Measurements from ENCODE around the gene RASEF.
"Not testable (repeated sequence)": the region's sequence is repeated elsewhere in the genome, so short reads cannot be mapped to it uniquely, and the experiment has no call there.

RASEF gene

DNA sequence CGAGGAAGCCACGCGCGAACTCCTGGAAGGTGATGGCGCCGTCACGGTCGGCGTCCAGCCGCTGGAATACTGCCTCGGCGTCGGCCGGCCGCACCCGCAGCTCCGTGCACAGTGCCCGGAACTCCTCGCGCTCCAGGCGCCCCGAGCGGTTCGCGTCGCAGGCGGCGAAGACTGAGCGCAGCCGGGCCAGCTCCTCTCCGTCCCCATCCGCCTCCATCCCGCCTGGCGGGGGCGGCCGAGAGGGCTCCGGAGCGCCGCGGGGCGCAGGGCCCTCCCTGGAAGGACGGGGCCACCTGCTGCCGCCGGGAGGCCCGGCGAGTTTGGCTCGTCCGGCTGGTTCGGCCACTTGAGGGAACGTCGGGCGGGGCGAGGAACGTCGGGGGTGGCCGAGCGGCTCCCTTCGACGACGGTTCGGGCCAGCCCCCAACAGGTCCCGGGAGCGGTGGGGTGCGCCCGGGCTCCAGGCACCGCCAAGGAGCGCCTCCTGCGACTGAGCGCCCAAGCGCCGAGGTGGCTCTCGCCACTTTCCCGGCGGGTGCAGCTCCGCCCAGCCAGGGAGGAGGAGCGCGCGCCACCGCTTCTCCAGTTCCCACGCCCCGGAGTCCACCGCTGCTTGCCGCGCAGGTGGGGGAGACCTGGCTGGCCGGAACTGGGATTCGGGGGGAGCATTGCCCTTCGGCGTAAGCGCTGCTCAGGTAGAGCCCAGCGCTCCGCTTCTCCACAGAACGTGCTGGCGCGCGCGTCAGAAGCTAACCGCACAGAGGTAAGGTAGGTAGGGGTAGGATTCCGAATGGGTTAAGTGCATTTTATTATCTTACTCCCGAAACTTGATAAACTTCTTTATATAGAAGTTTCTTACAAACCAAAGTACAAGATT lies at the start of gene RASEF:
TSS of gene RASEF (minus strand) at position 492 of the 877 bp plus-strand sequence. CDS start at position 217, 275 bp downstream.
- no peak for DNase-seq

DNA sequence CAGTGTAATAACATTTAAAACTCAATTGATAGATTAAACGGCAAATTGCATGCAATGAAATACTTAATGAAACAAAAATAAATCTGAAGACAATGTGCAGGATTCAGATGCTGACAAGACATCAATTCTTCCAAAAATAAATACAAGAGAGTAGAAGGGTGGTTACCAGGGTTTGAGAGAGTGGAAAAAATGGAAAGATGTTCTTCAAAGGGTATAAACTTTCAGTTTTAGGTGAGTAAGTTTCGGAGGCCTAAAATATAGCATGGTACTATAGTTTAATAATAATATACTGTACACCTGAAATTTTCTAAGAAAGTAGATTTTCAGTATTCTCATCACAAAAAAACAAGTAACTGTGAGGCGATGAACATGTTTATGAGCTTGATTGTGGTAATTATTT lies 48.2 kb upstream of the RASEF start:
- DNase-seq: no peak

DNA sequence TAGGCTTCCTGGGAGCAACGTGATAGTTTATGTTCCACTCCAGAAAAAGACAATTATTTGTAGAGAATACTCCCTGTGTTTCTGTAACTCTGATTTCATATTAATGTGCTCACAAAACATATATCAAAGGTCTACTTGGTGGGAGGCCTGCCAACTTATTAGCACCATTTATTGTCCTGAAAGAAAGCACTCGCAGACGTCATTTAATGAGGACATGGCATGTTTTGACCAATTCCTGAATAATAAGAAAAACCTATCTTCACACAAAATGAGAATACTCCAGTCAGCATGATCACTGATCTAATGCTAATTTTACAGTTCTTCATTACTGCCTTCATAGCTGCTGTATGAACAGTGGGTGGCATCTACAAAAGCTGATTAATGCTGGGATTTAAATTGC lies 46.4 kb upstream of the RASEF start:
- no peak for DNase-seq

DNA sequence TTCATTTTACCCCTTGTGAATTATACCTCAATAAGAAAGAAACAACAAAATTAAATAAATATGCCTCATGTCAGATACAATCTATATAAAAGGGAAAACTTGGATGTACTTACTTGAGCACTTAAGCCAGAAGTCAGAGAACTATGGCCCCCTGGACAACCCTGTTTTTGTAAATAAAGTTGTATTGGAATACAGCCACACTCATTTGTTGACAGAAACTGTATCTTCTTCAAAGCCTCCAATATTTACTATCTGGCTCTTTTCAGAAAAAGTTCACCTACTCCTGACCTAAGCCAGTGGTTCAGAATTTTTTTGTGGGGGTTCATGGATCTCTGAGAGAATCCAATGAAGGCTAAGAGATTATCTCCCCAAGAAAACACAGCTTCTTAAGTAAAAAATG lies 45.3 kb upstream of the RASEF start:
- no peak for DNase-seq

DNA sequence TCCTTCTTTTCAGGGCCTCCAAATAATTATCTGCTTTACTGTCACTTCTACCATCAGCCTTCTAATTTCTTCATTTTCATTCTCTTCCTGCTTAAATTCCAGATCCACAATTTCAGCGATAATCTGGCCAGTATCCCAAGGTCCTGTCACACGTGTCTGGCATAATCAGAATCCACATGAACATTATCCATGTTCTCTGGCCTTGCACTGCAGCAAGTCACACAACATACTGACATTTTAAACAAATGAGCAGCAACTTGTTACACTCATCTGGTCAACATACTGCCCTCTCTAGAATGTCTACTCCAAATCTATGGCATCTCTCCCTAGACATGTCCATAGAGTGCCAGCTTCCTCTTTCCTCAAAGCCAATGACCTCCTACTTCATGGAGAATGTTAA lies 43.8 kb upstream of the RASEF start:
- DNase-seq: no peak

DNA sequence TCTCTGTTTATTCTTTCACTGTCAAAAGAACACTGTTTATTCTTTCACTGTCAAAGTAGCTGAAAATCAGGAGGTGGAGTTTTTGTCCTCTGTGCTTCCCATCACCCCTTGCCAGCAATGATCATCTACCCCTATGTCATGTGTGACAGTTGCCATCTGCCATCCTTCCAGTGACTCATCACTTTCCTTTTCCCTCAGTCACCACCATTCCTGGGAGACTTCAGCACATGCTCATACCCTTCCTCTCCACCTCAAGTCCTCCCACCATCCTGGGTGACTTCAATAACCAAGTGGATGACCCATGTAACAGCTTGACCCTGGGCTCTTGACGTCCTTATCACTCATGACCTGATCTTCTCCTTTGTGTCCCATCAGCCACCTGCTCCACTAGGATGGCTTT lies 43.3 kb upstream of the RASEF start:
- no peak for DNase-seq

DNA sequence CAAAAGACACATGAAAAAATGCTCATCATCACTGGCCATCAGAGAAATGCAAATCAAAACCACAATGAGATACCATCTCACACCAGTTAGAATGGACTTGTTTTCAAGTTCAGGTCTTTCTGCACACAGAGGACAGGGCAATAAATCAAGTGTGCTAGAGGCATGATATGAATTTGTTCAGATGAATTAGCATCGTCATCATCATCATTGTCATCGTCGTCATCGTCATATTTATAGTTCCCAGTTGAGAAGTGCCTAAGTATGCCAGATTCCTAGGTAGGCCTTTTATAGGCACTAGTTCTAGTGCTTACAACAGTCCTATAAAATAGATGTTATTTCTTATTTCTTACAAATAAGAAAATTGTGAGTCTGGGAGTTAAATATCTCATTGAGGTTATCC lies 34.7 kb upstream of the RASEF start:
- no peak for DNase-seq

DNA sequence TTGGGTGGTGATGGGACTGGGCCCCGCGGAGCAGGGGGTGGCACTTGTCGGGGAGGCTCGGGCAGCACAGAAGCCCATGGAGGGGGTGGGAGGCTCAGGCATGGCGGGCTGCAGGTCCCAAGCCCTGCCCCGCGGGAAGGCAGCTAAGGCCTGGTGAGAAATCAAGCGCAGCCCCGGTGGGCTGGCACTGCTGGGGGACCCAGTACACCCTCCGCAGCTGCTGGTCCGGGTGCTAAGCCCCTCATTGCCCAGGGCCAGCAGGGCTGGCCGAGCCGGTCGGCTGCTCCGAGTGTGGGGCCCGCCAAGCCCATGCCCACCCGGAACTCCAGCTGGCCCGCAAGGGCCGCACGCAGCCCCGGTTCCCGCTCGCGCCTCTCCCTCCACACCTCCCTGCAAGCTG lies 30.4 kb upstream of the RASEF start:
- not testable (repeated sequence) for DNase-seq

DNA sequence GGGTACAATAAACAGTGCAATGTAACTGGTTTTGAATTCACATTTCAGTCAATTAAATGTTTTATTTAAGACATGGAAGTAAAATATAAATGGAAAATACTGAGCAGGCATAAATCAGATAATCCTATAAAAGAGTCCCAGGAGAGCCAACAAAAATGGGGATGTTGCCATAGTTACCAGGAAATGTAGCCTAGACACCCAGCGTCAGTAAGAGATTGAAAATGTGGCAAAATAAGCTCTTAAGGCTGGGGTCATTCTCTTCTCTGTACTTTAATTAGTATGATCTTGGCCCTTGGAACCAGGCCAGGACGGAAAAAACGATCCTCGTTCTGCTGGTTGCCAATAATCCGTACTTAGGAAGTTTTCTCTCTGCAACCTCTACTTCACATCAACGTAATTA lies 18.9 kb upstream of the RASEF start:
- no peak for DNase-seq

DNA sequence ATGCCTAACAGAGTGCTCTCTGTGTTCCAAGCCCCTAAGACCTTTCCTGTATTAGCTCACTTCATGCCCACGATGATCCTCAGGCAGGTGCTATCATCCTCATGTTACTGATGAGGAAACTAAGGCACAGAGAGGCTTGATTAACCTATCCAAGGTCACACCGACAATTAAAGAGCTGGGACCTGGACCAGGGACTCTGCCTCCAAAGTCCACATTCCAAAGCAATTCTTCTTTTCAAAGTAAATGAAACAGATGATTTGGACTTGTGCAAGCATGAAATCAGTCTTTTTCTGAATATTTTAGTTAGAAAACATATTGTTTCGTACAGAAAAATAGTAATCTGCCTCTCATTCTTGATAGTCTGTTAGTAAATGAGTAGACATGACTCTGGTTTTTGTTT lies 18.1 kb upstream of the RASEF start:
- DNase-seq: no peak

DNA sequence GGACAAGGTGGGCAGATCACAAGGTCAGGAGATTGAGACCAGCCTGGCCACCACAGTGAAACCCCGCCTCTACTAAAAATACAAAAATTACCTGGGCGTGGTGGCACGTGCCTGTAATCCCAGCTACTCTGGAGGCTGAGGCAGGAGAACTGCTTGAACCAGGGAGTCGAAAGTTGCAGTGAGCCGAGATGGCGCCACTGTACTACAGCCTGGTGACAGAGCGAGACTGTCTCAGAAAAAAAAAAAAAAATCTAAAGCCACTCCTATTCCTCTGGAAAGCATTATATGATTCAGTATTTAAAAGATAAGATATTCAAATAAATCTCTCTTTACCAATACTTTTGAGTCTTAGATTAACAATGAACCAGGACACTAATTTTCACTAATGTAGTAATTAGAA lies 13.0 kb upstream of the RASEF start:
- DNase-seq: not testable (repeated sequence)

DNA sequence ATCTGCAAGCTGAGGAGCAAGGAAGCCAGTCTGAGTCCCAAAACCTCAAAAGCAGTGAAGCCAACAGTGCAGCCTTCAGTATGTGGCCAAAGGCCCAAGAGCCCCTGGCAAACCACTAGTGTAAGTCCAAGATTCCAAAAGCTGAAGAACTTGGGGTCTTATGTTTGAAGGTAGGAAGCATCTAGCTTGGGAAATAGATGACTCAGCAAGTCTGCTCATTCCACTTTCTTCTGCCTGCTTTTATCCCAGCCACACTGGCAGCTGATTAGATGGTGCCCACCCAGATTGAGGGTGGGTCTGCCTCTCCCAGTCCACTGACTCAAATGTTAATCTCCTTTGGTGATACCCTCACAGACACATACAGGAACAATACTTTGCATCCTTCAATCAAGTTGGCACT lies 9.6 kb upstream of the RASEF start:
- not testable (repeated sequence) for DNase-seq

DNA sequence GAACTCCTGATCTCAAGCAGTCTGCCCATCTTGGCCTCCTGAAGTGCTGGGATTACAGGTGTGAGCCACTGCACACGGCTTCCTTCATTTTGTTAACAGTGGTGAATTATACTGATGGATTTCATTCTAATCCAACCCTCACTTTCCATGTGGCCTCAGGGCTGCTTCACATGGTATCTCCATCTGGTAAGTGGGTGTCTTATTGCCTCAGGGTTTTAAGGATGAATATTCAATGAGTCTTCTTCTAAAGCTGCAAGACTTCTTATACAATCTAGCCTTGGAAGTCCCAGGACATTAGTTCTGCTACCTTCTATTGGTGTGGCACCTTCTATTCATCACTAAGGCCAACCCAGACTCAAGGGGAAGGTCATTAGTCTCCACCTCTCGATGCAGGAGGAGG lies 8.7 kb upstream of the RASEF start:
- DNase-seq: no peak

DNA sequence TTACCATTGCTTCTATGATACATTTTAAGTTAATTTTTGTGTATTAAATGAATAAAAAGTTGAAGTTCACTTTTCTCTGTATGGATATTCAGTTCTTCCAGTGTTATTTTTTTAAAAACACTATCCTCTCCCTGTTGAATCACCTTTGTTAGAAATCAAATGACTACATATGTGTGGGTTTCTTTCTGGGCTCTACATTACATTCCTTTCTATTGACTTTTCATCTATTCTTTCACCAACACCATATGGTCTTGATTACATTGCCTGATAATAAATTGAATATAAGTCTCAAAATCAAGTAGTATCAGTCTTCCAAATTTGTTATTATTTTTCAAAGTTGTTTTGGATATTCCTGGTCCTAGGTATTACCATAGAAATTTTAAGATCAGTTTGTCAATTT lies 7.3 kb upstream of the RASEF start:
- no peak for DNase-seq

DNA sequence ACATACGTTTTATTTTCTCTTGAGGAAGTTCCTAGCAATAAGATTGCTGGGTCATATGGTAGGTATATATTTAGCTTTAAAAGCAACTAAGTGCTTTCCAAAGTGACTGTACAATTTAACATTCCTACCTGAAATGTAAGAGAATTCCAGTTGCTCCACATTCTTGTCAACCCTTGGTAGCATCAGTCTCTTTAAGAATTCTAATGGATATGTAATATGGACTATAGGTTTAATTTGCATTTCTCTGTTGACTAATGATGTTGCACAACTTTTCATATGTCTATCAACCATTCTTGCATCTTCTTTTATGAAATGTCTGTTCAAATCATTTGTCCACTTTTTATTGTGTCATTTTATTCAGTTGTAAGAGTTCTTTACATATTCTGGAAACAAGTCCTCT lies 6.7 kb upstream of the RASEF start:
- DNase-seq: no peak

DNA sequence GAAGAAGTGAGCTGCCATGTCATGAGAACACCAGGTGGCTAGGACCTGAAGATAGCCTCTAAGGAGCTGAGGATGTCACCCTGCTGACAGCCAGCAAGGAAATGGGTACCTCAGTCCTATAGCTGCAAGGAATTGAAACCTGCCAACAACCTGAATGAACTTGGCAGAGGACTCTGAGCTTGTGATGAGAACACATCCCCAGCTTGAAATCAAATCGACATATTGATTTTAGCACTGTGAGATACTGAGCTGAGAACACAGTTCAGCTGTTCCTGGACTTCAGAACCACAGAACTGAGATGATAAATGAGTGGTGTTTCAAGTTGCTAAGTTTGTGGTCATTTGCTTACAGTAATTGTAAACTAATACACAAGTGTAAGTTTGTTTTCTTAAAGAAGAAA lies 5.5 kb upstream of the RASEF start:
- no peak for DNase-seq

DNA sequence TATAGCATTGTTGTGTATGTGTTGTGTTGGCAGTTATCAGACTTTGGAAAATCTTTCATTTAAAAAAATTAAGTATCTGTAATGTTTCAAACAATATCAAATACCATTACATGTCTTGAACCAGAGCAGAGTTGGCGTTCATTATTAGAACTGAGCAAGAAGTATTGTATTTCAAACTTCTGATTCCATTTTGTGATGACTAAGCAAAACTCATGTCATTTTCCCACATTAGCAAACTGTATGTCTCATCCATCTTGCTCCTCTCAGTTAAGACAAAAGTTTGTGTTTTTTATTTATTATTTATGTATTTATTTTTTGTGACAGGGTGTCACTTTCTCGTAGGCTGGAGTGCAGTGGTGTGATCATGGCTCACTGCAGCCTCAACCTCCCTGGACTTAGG lies 4.6 kb upstream of the RASEF start:
- no peak for DNase-seq

DNA sequence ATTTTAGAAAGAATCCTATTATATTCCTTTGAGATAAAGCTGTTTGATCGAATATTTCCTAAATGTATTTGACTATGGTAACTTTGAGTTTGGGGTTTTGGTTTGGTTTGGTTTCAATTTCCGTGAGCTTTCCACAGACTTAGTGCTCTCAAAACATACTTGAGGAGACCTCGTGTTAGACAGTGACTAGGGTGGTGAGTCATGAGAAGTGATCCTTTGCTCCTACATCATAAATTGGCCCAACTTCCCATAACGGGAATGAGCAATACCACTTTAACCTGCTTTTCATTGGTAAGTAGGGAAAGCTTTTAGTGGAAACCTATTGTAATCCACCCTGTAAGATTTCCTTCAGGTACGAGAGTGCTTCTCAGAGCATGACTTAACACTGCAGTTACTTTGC lies 3.8 kb upstream of the RASEF start:
- DNase-seq: no peak

DNA sequence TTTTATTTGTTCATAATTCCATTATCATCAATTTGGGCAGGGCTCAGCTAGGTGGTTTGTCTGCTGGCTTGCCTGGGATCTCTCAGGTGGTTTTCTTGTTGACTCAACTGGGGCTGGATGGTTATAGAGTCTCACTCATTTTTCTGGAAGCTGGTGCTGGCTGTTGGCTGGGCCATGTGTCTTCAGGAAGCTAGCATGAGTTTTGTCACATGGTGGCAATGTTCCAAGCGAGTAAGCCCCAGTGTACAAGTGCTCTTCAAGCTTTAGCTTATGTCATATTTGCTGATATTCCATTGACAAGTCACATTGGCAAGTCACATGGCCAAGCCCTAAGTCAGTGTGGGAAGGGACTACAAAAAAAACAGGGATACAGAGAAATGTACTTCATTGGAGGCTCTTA lies 2.3 kb upstream of the RASEF start:
- DNase-seq: no peak

DNA sequence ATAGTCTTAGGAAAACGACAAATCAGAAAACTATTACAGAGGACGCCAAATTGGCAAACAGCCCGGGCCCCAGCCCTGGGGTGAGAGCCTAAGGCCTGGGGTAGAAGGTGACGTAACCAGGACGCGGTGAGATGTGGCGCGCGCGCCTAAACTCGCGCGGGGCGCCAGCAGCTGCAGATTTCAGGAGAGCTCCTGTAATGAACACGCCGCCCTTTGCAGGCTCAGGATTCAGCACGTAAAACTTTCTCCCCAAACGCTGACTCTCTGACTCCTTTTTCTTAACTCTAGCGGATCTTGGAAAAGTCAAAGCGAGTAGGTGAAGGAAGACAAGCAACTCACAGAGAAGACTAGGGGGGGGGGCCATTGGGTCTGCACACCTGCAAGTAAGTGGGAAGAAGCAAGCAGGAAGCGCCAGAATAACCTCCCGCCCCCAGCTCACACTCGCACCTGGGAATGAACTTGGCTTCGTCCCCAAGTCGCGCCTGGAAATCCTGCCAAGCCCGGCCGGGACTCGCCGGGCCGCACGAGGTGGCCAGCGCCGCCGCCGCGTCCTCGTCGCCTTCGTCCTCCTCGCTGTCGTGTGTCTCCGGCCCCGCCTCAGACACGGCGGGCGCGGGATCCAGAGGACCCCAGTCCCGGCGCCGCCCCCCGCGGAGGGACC lies 822 bp downstream of the RASEF start:
- no peak for DNase-seq

DNA sequence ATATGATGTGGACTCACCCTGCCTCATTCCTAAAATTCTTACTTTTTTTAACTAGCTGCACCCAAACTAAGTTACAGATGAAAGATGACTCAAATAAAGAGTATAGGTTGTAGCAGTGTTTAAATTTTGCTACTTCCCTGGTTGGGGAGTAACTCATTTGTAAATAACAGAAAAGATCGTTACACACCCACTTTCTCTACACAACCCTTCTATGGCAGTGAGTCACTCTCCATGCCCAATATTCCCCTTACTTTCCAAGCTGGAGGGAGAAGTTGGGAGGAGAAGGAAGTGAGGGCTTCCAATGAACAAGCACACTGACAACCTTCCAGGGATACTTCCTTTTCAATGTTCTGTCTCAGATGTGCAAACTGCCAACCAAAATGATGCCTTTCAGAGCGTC lies 1.9 kb downstream of the RASEF start:
- no peak for DNase-seq

DNA sequence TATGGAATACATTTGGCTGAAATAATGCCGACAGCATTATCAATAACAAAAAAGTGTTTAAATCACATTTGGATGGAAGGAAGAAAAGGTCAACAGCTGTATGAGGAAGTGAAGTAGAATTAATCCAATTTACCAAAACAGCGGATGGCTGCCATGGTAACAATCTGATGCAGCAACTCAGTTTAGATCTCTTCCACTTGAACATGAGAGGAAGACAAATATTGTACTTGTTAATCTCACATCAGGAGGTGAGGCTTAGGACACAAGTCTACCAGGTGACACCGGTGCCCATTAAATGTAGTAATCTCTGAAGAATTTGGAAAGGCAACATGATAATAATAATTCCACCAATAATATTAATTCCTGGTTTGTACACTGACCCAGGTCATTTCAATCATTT lies 2.4 kb downstream of the RASEF start:
- no peak for DNase-seq

DNA sequence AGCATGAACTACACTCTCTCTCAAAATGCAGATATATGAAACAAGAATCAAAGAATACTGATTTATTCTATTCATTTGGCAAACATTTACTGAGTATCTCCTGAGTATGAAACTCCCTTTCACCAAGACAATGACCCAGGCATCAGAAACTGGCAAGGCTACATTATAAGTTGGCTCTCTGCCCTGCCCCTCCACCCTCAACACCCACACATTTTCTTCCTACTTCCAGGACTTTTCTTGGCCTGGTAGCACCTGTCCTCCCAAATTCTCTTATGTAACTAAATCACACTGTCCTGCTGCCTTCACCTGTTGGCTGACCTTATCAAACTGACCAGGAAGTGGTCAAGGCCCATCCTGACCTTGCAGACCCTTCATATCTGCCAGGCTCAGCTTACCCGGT lies 3.5 kb downstream of the RASEF start:
- DNase-seq: no peak

DNA sequence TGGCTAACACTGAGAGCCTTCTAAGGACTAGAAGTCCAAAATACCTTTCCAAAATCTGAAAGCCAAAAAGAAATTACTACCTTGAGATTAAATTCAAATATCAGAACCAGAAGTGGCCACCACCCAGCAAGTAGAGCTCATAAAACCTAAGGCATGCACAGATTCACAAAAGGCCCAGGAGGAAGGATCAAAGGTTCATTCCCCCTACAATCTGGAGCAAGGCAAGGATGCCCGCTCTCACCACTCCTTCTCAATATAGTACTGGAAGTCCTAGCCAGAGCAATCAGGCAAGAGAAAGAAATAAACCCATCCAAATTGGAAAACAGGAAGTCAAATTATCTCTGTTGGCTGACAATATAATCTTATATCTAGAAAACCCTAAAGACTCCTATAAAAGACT lies 6.0 kb downstream of the RASEF start:
- no peak for DNase-seq

DNA sequence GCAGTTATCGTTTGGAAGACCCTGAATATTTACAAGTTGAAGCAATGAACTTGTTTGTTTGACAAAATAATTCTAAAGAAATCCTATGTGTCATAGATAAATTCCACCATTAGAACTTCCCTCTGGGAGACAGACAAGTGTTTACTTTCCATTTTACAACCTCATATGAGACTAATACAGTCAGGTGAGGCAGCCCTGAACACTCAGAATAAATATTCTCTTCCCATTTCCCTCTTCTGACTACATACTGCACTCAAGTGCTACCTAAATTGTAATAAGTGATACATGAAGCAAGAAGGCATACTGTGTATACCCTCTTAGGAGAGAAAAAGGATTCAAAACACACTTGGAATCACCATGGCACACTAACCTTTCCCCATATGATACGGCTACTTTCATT lies 6.8 kb downstream of the RASEF start:
- DNase-seq: no peak

Data from CD4-positive, alpha-beta T cell treated with Interleukin-12 subunit alpha and Interleukin-12 subunit beta, for 1 hour (primary cell).